HG03378 (cell line): ENCODE measurements around the gene CEBPZ.
"Not testable (repeated sequence)": the region's sequence is repeated elsewhere in the genome, so short reads cannot be mapped to it uniquely, and the experiment has no call there.

Source experiments
- ATAC-seq: cut with Tn5 transposase; IDR thresholded peaks from one replicate; pipeline ENCODE4 v1.9.1; 2021; ENCODE audit warnings: mild to moderate bottlenecking, moderate library complexity; ENCODE audit not compliant: unreplicated experiment

The CEBPZ gene

GRCh38 chr2:37231241-37232130, at the start of gene CEBPZ, which contains the start of gene NDUFAF7:
CEBPZ (minus strand) TSS chr2:37231596; CDS start chr2:37231567, 29 bp downstream.
NDUFAF7 (plus strand) TSS chr2:37231658; CDS start chr2:37231706, 48 bp downstream.
- peak; percentile 90 for ATAC-seq

DNA sequence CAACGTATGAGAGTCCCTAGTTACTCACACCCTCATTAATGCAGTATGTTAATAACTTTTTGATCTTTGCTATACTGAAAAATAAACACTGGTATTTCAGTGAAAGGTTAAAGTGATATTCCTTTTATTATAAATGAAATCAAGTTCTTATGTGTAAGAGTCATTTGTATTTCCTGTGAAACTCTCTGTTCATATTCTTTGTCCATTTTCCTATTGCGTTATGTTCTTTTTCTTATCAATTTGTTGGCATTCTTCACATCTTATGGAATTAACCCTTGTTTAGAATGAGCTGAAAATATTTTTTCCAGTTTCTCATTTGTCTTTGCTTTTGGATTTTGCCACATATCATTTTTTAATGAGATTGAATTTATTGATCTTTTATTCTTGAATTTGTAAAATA, 44.9 kb upstream of the CEBPZ start:
- ATAC-seq: no peak

GRCh38 chr2:37274359-37274965, 43.1 kb upstream of the CEBPZ start:
- ATAC-seq: no peak

- ATAC-seq: no peak
These were observed 40.1 kb upstream of the CEBPZ start for GRCh38 chr2:37271376-37272067.

DNA sequence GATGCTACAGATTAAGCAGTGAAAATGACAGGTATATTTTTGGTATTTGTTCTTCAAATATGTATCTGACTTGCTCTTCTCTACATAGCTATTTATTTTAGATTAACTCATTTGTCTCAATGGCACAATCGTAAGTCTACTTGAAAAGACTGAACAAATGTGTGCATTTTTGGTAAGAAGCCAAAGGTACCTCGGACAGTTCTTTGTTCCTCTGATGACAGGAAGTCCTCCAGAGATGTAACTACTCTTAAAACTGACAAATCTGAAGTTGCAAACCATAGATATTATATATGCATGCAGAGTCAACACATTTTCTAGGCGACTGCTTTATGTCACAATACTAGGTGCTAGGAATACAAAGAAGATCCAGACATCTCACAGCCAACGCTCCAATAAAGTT, 36.7 kb upstream of the CEBPZ start:
- no peak for ATAC-seq

GRCh38 chr2:37267685-37268084, 36.3 kb upstream of the CEBPZ start:
- ATAC-seq: no peak

DNA sequence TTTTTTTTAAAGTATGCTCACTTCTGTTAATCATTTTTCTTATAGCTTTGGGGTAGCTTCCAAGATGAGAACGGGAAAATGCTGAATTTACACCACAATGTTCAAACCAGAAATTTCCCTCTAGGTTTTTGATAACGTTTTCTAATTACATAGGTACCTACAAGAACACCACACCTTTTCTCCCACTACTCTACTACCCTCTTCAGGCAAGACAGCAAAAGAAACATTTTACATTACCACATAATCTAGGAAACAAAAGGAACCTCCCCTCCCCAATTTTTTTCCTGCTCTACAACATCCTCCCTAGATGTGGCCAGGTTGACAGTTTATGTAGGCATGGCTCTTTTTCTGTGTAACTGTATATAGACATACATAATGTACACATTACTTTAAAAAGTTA, 32.4 kb upstream of the CEBPZ start:
- ATAC-seq: no peak

- ATAC-seq: no peak
These were observed 31.1 kb upstream of the CEBPZ start for GRCh38 chr2:37262522-37262921.

GRCh38 chr2:37250869-37251740, 19.7 kb upstream of the CEBPZ start:
- ATAC-seq: no peak

GRCh38 chr2:37246205-37246604, 14.8 kb upstream of the CEBPZ start:
- ATAC-seq: no peak

DNA sequence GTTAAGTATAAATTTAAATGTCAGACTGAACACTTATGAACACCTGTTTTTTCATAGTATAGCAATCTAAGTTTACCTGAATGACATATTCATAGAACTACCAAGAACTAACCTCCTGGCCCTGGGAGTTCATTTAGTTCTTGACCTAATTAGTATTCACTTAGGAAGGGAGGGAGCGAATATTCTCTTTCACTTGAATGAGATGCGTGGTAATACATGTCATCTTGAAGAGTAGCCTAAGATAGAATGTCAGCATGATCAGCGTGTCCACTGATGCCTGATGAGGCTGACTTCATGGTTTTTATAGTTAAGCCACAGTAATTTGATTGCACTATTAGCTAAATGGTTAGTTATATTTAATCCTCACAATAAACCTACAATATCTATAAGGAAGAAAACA, 13.4 kb upstream of the CEBPZ start:
- no peak for ATAC-seq

DNA sequence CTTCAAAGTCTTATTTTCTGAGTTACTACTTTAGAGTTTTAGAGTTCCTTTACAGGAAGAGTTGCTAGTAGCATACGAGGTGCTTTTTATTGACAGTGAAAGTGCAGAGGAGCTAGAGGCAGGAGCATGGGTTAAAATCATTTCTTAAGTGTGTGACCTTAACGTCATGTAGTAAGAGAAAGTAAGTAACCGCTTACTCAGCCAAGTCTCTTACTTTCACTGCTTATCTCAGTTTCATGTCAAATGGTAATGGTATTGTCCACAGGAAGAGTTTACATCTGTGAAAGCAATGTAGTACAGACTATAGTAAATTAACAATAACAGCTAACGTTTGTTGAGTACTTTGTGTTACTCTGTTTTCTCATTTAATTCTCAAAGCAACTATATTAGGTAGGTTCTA, 12.6 kb upstream of the CEBPZ start:
- peak; percentile 56 for ATAC-seq

GRCh38 chr2:37243435-37243834, 12.0 kb upstream of the CEBPZ start:
- no peak for ATAC-seq

DNA sequence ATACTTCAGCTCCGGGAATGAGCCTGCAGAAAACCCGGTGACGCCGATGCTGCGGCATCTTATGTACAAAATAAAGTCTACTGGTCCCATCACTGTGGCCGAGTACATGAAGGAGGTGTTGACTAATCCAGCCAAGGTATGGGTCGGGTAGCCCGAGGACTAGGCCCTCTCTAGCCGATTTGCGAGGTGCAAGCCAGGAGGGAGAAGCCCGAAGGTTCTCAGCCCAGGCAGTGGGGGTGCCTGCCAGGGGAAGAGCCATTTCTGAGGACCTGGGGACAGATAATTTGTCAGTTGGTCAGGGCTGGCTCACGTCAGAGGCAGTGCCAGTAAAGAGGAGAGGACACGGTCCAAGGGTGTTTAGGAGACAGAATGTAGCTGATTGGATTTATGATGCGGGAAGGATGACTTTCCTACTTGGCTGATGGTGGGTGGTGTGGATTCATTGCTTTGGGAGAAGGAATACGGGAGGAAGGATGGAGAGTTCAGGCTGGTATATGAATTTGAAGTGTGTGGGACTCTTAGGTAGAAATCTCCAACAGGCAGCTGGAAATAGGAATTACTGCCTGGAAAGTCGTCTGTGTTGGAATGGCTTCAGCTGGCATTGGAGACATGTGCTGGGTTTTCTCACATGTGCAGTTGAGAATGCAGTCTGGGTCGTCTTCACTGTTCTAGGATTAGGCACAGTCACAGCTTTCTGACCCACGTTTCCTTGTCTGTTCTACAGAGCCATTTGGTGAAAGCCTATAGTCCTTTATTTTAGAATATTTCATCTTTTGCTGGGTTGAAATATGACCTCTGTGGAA, 936 bp upstream of the CEBPZ start:
- peak; percentile 12 for ATAC-seq

DNA sequence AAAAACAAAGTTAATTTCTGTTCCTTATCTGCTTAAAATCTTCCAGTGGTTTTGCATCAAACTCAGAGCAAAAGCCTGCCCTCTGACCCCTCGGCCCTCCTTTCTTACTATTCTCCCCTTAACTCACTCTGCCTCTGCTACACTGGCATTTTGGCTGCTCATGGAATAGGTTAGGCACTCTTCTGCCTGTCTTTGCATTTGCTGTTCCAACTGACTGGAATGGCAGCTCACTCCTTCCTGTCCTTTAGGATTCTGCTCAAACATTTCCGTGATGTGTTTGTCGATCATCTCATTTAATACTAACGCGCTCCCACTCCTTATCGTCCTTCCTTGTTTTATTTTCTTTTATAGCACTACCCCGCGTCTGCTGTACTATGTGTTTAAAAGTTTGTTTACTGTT, 815 bp downstream of the CEBPZ start:
- no peak for ATAC-seq

DNA sequence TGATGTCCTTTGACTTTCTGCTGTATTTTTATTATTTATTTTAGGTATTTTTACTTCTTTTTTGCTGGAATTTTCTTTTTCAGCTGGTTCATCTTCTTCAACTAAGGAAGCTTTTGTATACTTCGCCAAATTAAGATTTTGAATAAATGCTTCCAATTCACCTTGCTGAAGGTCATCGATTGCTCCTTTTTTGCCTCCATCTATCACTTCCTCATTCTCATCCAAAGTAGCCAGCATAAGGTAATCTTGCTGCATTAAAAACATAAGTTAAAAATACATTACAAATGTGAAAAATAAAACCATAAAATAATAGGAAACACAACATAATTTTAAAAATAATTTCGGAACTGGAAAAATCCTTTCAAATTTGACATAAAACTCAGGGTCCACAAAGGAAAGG, 2.6 kb downstream of the CEBPZ start:
- ATAC-seq: no peak

DNA sequence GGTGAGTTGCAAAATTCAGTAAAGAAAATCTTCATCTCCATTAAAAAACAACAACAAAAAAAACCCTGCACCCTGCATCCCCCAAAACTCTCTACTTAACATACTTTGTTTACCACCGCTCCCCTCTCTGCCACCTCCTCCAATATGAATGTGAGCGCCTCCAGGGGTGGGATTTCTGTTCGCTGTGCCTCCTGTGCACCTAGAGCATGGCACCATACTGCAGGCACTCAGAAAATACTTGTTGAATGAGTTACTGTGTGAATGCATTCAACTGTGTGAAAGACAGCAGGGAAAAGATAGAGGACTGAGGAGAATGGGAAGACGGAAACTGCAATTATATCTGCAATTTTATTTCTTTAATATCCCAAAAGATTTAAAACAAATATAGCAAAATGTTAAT, 4.5 kb downstream of the CEBPZ start:
- no peak for ATAC-seq

DNA sequence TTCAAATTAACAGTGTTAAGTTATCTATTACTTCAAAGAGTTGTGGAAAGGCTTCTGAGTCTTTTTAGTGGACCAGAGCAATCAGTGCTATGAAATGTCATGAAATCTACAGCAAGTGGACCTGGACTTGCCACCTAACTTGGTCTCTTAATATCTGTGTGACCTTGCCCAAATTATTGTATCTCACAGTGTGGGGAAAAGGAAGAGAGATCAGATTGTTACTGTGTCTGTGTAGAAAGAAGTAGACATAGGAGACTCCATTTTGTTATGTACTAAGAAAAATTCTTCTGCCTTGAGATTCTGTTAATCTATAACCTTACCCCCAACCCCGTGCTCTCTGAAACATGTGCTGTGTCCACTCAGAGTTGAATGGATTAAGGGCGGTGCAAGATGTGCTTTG, 6.3 kb downstream of the CEBPZ start:
- not testable (repeated sequence) for ATAC-seq

DNA sequence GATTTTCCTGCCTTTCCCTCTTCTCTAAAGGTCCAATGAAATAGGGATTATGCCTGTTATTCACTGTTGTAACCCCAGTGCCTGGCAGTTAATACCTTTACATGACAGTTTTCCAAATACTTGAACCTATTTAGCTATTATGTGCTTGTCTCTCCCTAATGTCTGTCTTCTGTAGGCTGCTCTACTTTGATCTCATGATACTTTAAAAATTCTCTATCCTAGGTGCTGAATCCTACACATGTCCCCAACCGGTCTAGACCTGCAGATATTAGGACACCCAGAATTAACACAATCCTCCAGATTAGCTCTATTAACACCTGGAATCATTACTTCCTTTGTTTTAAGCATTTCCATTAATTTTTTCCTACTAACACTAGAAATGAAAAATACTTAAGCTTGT, 7.3 kb downstream of the CEBPZ start:
- no peak for ATAC-seq

DNA sequence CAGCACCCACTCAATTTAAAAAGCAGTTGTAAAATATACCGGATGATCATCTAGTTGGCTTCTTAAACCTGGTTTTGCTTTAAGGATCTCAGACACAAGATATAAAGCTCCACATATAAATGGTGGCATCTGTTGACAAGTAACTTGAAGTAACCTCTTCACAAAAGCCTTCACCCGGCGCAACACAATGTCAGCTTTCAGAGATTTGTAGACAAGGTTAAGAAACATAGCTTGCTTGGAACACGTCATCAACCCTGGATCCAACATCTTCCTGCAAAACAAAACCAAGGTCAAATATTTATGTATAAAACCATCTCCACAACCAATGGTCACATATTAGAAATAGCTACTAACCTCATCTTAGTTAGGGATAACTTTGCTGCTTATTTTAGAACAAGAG, 8.3 kb downstream of the CEBPZ start:
- no peak for ATAC-seq
